HepG2 (cell line): ENCODE data around the gene REELD1. TPM values are rescaled to one million over a fixed set of nuclear protein-coding genes. Genes with fewer than 3 reads are reported as not detected.

Experiments used
- ATAC-seq: fragments of 200-7000 bp; cut with Tn5 transposase; 3 replicates; pipeline ENCODE4 v1.9.1; 2020; ENCODE audit warnings: mild to moderate bottlenecking, moderate library complexity
- Bru-seq: library from RNA; stranded (reverse); fragments of 400-500 nt; gene quantifications from one replicate; lab custom pipeline; 2021; lab: Mats Ljungman, UMichigan
- BruChase-seq, 2 experiments: library from RNA; stranded (reverse); fragments of 400-500 nt; gene quantifications; one replicate each; lab custom pipeline; 2021; lab: Mats Ljungman, UMichigan
- BruUV-seq: library from RNA; stranded (reverse); fragments of 400-500 nt; replicated peaks from 2 replicates; lab custom pipeline; 2021; lab: Mats Ljungman, UMichigan
- CTCF ChIA-PET: fragments of 300-600 bp; formaldehyde crosslinking; extraction: SDS; loops from one replicate; lab custom pipeline; 2021; ENCODE audit warnings: low total read pairs, inconsistent platforms, low intra/inter-chr PET ratio; lab: Yijun Ruan, JAX
- POLR2A ChIA-PET: fragments of 350-600 bp; sonication (Branson Sonifier 250); formaldehyde crosslinking; loops from one replicate; lab custom pipeline; 2020; ENCODE audit warnings: antibody characterized with exemption, inconsistent platforms; lab: Yijun Ruan, JAX
- DNase-seq: peaks from one replicate; pipeline ENCODE4 v3.0.0-alpha.2; 2015; ENCODE audit warnings: low spot score
- FAIRE-seq: peaks from 3 replicates; lab custom pipeline; 2011; peaks lifted over from hg19 to GRCh38; lab: Jason Lieb, UNC
- H2AFZ ChIP-seq: one replicate; pipeline ENCODE4 v1.6.1; 2011; ENCODE audit warnings: low read length, inconsistent platforms
- H3K27ac ChIP-seq: fragments of 300-600 bp; 3 replicates; pipeline ENCODE4 v1.8.0; 2011; ENCODE audit warnings: mixed run types, mild to moderate bottlenecking, mixed read lengths, low read length, inconsistent platforms; ENCODE audit not compliant: insufficient read depth; ENCODE audit errors: extremely low read length
- H3K27me3 ChIP-seq, 2 experiments: fragments of 200-600 bp in 1 of 2; 2 replicates in 1 of 2; 3 replicates in 1 of 2; pipeline versions ENCODE4 v1.6.0 to v1.8.0; 2011; ENCODE audit warnings: low read length in 2 of 2, mild to moderate bottlenecking in 2 of 2, moderate library complexity in 2 of 2, inconsistent platforms in 1 of 2; ENCODE audit not compliant: insufficient read depth in 2 of 2, control insufficient read depth in 1 of 2
- H3K36me3 ChIP-seq, 2 experiments: fragments of 200-600 bp in 1 of 2; replicated peaks in 1 of 2; 2 replicates in 1 of 2; 3 replicates in 1 of 2; pipeline versions ENCODE4 v1.5.1 to v1.8.0; 2011; ENCODE audit warnings: low read length in 2 of 2, inconsistent platforms in 1 of 2; ENCODE audit not compliant: insufficient read depth in 2 of 2, control insufficient read depth in 1 of 2
- H3K4me1 ChIP-seq: 2 replicates; pipeline ENCODE4 v1.5.1; 2012; ENCODE audit warnings: low read length, inconsistent platforms; ENCODE audit not compliant: insufficient read depth
- H3K4me2 ChIP-seq: 2 replicates; pipeline ENCODE4 v1.6.0; 2011; ENCODE audit warnings: low read depth, low read length, inconsistent platforms
- H3K4me3 ChIP-seq, 3 experiments: fragments of 200-600 bp in 1 of 3; sonication (generic), shearing (Covaris generic) in 1 of 3; replicated peaks in 1 of 3; 2 replicates each; pipeline ENCODE4 v1.5.1; 2011 to 2016; ENCODE audit warnings: low read length in 3 of 3, inconsistent platforms in 2 of 3, low read depth in 2 of 3, mild to moderate bottlenecking in 2 of 3, control low read depth in 1 of 3, mixed read lengths in 1 of 3; ENCODE audit not compliant: insufficient read depth in 1 of 3
- H3K79me2 ChIP-seq: one replicate; pipeline ENCODE4 v1.6.1; 2011; ENCODE audit warnings: low read length, inconsistent platforms; ENCODE audit not compliant: insufficient read depth
- H3K9ac ChIP-seq: 2 replicates; pipeline ENCODE4 v1.6.0; 2011; ENCODE audit warnings: mild to moderate bottlenecking, low read depth, low read length, inconsistent platforms; ENCODE audit not compliant: insufficient read depth
- H3K9me3 ChIP-seq: 2 replicates; pipeline ENCODE4 v1.5.1; 2012; ENCODE audit warnings: mild to moderate bottlenecking, low read length
- H4K20me1 ChIP-seq: 2 replicates; pipeline ENCODE4 v1.6.0; 2011; ENCODE audit warnings: inconsistent platforms, mild to moderate bottlenecking, low read length, moderate library complexity; ENCODE audit not compliant: insufficient read depth
- AHR ChIP-seq: IDR thresholded peaks from 2 replicates; pipeline ENCODE4 v1.6.1; 2018; ENCODE audit warnings: missing genetic modification reagents, missing compliant biosample characterization
- EED ChIP-seq: sonication (generic); formaldehyde crosslinking; IDR thresholded peaks from 2 replicates; pipeline ENCODE4 v1.5.0; 2020; ENCODE audit warnings: mild to moderate bottlenecking, missing genetic modification reagents
- GFI1 ChIP-seq: sonication (generic); formaldehyde crosslinking; IDR thresholded peaks from 2 replicates; pipeline ENCODE4 v1.5.0; 2020; ENCODE audit warnings: missing genetic modification reagents, mild to moderate bottlenecking, borderline replicate concordance
- IRF2 ChIP-seq: IDR thresholded peaks from 2 replicates; pipeline ENCODE4 v1.6.1; 2018; ENCODE audit warnings: missing genetic modification reagents, missing compliant biosample characterization
- KDM6A ChIP-seq: IDR thresholded peaks from 2 replicates; pipeline ENCODE4 v1.6.1; 2016; ENCODE audit warnings: low read depth
- NFIB ChIP-seq: sonication (generic); formaldehyde crosslinking; IDR thresholded peaks from 2 replicates; pipeline ENCODE4 v1.9.0; 2021; ENCODE audit warnings: missing genetic modification reagents, mild to moderate bottlenecking, borderline replicate concordance
- PHF21A ChIP-seq: sonication (generic); formaldehyde crosslinking; IDR thresholded peaks from 2 replicates; pipeline ENCODE4 v1.5.0; 2020; ENCODE audit warnings: mild to moderate bottlenecking, missing genetic modification reagents
- TCF7L2 ChIP-seq: IDR thresholded peaks from 2 replicates; pipeline ENCODE4 v1.6.1; 2011; ENCODE audit warnings: mild to moderate bottlenecking, low read depth, low read length, moderate library complexity
- ZNF446 ChIP-seq: sonication (generic); formaldehyde crosslinking; IDR thresholded peaks from 2 replicates; pipeline ENCODE4 v1.5.0; 2020; ENCODE audit warnings: mild to moderate bottlenecking, missing genetic modification reagents
- WGBS: methylation state at CpG from one replicate; pipeline ENCODE4 v1.1.6; 2017; ENCODE audit warnings: low lambda C conversion rate; 5-methylcytosine and 5-hydroxymethylcytosine counted together
- in situ Hi-C: cut with HindIII; loops from 2 replicates; pipeline ENCODE4 v1.10.0; 2017; ENCODE audit warnings: low pct_unique_long_range_greater_than_20kb; ENCODE audit not compliant: extremely low pct_ligation_motif_present
- intact Hi-C: fragments of 100-400 bp; cut with micrococcal nuclease; formaldehyde crosslinking; loops from one replicate; pipeline ENCODE4 v1.10.0; 2022; ENCODE audit not compliant: unreplicated experiment
- long read RNA-seq, 2 experiments: library from RNA in 1 of 2; library from polyadenylated mRNA in 1 of 2; stranded (forward) in 1 of 2; unstranded in 1 of 2; transcript quantifications; one replicate each; pipeline ENCODE4 v2.0.0, GENCODE V29; 2019 to 2022
- polyA minus RNA-seq, 3 experiments: library from RNA; depleted of rRNA, polyadenylated mRNA; stranded (reverse); fragments of >200 nt; gene quantifications; 2 replicates each; pipeline ENCODE4 v1.2.3, GENCODE V29; 2011; ENCODE audit warnings: low replicate concordance in 1 of 3
- polyA plus RNA-seq, 8 experiments: library from polyadenylated mRNA; depleted of rRNA in 3 of 8; stranded (reverse) in 7 of 8; unstranded in 1 of 8; fragments of >200 nt; fragmentation: Illumina TruSeq in 4 of 8; extraction: Trizol in 4 of 8; gene quantifications; 2 replicates each; pipeline versions ENCODE4 v1.2.1 to v1.2.3, GENCODE V29; 2011 to 2016; ENCODE audit warnings: low read depth in 4 of 8, missing spikeins in 1 of 8, mixed read lengths in 1 of 8; ENCODE audit not compliant: insufficient read depth in 1 of 8
- total RNA-seq, 5 experiments: library from RNA; depleted of rRNA; stranded (reverse); fragments of >200 nt; fragmentation: Illumina TruSeq; extraction: Trizol; gene quantifications; 2 replicates each; pipeline ENCODE4 v1.2.3, GENCODE V29; 2016; ENCODE audit warnings: low read depth in 1 of 5
- TF ChIP-seq, protein P1 (sequence below): fragments of 450-650 bp; IDR thresholded peaks from 2 replicates; pipeline ENCODE4 v1.6.1; 2017; ENCODE audit warnings: mild to moderate bottlenecking

Gene REELD1
- total RNA-seq (2016; rRNA removed; fragmentation: Illumina TruSeq; extraction: Trizol) (0.04 TPM in 1 of 2 replicates, not detected in the other), polyA plus RNA-seq (2011; rRNA removed) (0.08 and 0.26 TPM in 2 replicates), polyA minus RNA-seq (2011; rRNA and poly(A)+ RNA removed; ENCODE audit: low replicate concordance) (not detected in 2 replicates), Bru-seq, nascent RNA (percentile 15 among the genes with signal in this experiment), BruChase-seq, experiment 1, labeled RNA remaining after a 6-hour chase (percentile 32 among the genes with signal in this experiment), BruChase-seq, experiment 2, labeled RNA remaining after a 2-hour chase (percentile 34 among the genes with signal in this experiment)
- not detected in 2 replicates for total RNA-seq (2016; cell fraction: cytosol; rRNA removed; fragmentation: Illumina TruSeq; extraction: Trizol; ENCODE audit: low read depth)
- total RNA-seq (2016; cell fraction: insoluble cytoplasmic fraction; rRNA removed; fragmentation: Illumina TruSeq; extraction: Trizol), result not detected in 2 replicates
- not detected in 2 replicates for total RNA-seq (2016; cell fraction: membrane; rRNA removed; fragmentation: Illumina TruSeq; extraction: Trizol)
- not detected in 2 replicates for total RNA-seq (2016; cell fraction: nucleus; rRNA removed; fragmentation: Illumina TruSeq; extraction: Trizol)
- 0.03 TPM in 1 of 2 replicates, not detected in the other for polyA plus RNA-seq (2011; cell fraction: cytosol; rRNA removed)
- polyA plus RNA-seq (2011; cell fraction: nucleus; rRNA removed), result 0.24 TPM in 1 of 2 replicates, not detected in the other
- 0.09 TPM in 1 of 2 replicates, not detected in the other for polyA plus RNA-seq (2012)
- not detected in 2 replicates for polyA plus RNA-seq (2016; cell fraction: cytosol; fragmentation: Illumina TruSeq; extraction: Trizol; ENCODE audit: low read depth)
- not detected in 2 replicates for polyA plus RNA-seq (2016; cell fraction: insoluble cytoplasmic fraction; fragmentation: Illumina TruSeq; extraction: Trizol; ENCODE audit: low read depth)
- polyA plus RNA-seq (2016; cell fraction: membrane; fragmentation: Illumina TruSeq; extraction: Trizol; ENCODE audit: low read depth), result not detected in 2 replicates
- polyA plus RNA-seq (2016; cell fraction: nucleus; fragmentation: Illumina TruSeq; extraction: Trizol; ENCODE audit: insufficient read depth, low read depth), result not detected in 2 replicates
- polyA minus RNA-seq (2011; cell fraction: cytosol; rRNA and poly(A)+ RNA removed), result not detected in 2 replicates
- not detected in 2 replicates for polyA minus RNA-seq (2011; cell fraction: nucleus; rRNA and poly(A)+ RNA removed)
- long read RNA-seq, experiment 1, result 0 reads
- long read RNA-seq, experiment 2, result 0 reads

- Histone ChIP-seq H2AFZ (no peak within 1 kb of the TSS), H3K9me3 (no peaks in the 10 kb centered on the region), H3K79me2 (no peaks in the 10 kb centered on the region), H3K4me1 (no peaks in the 10 kb centered on the region), H3K27me3 (no peaks in the 10 kb centered on the region), H3K4me3 (no peak within 1 kb of the TSS), H3K27ac (no peak within 1 kb of the TSS), H3K36me3 (no peaks in the 10 kb centered on the region), H4K20me1 (no peaks in the 10 kb centered on the region), H3K9ac (no peak within 1 kb of the TSS), H3K4me2 (no peak within 1 kb of the TSS)
- DNase-seq (no peak), ATAC-seq (no peak), FAIRE-seq (no peak)
- POLR2A ChIA-PET, result no interaction called here
- TF ChIP-seq GFI1 (CRISPR knock-in tag), result no peak
- TF ChIP-seq IRF2 (CRISPR knock-in tag), result no peak
- TF ChIP-seq PHF21A (CRISPR knock-in tag), result no peak
- TF ChIP-seq TCF7L2, result no peak
- TF ChIP-seq, protein P1, sequence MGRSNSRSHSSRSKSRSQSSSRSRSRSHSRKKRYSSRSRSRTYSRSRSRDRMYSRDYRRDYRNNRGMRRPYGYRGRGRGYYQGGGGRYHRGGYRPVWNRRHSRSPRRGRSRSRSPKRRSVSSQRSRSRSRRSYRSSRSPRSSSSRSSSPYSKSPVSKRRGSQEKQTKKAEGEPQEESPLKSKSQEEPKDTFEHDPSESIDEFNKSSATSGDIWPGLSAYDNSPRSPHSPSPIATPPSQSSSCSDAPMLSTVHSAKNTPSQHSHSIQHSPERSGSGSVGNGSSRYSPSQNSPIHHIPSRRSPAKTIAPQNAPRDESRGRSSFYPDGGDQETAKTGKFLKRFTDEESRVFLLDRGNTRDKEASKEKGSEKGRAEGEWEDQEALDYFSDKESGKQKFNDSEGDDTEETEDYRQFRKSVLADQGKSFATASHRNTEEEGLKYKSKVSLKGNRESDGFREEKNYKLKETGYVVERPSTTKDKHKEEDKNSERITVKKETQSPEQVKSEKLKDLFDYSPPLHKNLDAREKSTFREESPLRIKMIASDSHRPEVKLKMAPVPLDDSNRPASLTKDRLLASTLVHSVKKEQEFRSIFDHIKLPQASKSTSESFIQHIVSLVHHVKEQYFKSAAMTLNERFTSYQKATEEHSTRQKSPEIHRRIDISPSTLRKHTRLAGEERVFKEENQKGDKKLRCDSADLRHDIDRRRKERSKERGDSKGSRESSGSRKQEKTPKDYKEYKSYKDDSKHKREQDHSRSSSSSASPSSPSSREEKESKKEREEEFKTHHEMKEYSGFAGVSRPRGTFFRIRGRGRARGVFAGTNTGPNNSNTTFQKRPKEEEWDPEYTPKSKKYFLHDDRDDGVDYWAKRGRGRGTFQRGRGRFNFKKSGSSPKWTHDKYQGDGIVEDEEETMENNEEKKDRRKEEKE, result no peak
- TF ChIP-seq EED (CRISPR knock-in tag), result no peak
- TF ChIP-seq KDM6A, result no peak
- no peak for TF ChIP-seq ZNF446 (CRISPR knock-in tag)
- TF ChIP-seq NFIB (CRISPR knock-in tag), result no peak
- TF ChIP-seq AHR (CRISPR knock-in tag), result no peak
- no TSS peak for BruUV-seq
- intact Hi-C loops, result no loop called here
- whole genome bisulfite sequencing, result 46% methylated on average over 5 of the region's 5 CpGs
- in situ Hi-C loops, result no loop called here
- CTCF ChIA-PET, result no interaction called here
Observed at GRCh38 chr4:146214238-146214637, at the start of gene REELD1. Gene REELD1, plus strand, starts transcription at chr4:146214538. Its CDS starts 2,415 bp downstream, at chr4:146216953.
